SK-N-MC (cell line): ENCODE measurements around the gene DHX30.

Source experiments
- EZH2 ChIP-seq: fragments of 200-600 bp; sonication (generic); IDR thresholded peaks from one replicate; pipeline ENCODE4 v1.6.1; 2017; ENCODE audit warnings: antibody characterized with exemption
- POLR2AphosphoS5 ChIP-seq: IDR thresholded peaks from 2 replicates; pipeline ENCODE4 v1.6.1; 2012; ENCODE audit warnings: mild to moderate bottlenecking, low read depth, low read length, borderline replicate concordance

- TF ChIP-seq POLR2AphosphoS5 (peak; percentile 73; the same call in 1 of the 2 replicates), EZH2 (no peak)
These were observed 21.9 kb downstream of the DHX30 start for GRCh38 chr3:47824541-47825473.
